GM18520 (cell line): ENCODE results near the gene ZNF431.
"Not testable (repeated sequence)": the region's sequence is repeated elsewhere in the genome, so short reads cannot be mapped to it uniquely, and the experiment has no call there.

Source experiments
- ATAC-seq: cut with Tn5 transposase; IDR thresholded peaks from one replicate; pipeline ENCODE4 v1.9.1; 2021; ENCODE audit not compliant: unreplicated experiment

ZNF431 gene

DNA sequence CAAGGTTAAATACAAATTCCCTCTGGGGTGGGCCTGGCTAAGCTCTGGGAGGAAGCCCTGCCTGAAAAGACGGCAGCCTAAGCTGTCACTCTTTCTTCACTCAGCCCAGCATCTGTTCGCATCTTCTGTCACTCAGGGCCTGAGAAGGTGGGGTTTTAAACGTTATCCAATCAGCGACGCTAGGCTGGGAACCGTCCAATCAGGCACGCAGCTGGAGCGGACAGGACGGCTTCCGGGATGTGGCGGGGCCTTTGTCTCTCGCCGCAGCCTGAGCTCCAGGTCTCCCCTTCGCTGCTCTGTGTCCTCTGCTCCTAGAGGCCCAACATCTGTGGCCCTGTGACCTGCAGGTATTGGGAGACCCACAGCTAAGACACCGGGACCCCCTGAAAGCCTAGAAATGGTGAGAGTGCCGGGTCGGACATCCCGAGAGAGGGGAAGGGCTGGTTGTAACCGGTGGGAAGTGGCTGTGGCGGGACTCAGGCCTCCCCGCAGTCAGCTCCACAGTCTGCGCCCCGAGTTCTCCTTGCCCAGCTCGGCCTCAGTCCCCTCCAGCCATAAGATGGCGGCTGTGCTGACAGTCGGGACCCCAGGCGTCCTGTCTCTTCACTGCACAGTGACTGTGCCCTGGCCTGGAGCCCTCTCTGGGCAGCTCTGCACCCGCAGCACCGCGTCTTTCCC is at the start of gene ZNF431:
TSS of gene ZNF431 (plus strand) at position 254 of the 678 bp plus-strand sequence. CDS start at position 398, 144 bp downstream.
- peak; percentile 99 for ATAC-seq

DNA sequence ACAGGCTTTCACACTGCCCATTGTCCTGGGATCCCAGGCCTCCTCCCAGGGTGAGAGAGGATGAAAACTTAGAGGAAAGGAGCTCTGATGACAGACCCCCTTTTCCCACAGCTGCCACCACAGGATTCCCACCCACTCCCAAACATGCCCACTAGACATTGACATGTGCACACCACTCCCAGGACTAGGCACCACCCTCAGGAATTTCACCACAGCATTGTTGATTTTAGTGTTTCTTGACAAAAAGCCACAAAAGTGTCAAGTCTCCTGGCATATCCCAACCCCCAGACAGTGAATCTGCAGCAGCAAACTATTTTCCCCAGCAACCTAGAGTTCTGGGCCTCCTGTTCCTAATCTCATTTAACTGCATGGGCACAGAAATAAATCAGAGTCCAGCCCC is 49.7 kb upstream of the ZNF431 start:
- no peak for ATAC-seq

DNA sequence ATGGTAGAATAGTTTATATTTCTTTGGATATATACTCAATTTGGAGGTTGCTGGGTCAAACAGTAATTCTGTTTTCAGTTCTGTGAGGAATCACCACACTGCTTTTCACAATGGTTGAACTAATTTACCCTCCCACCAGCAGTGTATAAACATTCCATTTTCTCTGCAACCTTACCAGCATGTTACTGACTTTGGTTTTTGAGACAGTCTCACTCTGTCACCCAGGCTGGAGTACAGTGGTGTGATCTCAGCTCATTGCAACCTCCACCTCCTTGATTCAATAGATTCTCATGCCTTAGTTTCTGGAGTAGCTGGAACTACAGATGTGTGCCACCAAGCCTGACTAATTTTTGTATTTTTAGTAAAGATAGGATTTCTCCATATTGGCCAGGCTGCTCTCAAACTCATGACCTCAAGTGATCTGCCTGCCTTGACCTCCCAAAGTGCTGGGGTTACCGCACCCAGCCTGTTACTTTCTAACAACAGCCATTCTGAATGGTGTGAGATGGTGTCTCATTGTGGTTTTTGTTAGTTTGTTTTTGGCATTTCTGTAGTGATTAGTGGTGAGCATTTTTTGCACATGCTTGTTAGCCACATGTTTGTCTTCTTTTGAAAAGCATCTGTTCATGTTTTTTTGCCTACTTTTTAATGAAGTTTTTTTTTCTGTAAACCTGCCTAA is 47.4 kb upstream of the ZNF431 start:
- no peak for ATAC-seq

DNA sequence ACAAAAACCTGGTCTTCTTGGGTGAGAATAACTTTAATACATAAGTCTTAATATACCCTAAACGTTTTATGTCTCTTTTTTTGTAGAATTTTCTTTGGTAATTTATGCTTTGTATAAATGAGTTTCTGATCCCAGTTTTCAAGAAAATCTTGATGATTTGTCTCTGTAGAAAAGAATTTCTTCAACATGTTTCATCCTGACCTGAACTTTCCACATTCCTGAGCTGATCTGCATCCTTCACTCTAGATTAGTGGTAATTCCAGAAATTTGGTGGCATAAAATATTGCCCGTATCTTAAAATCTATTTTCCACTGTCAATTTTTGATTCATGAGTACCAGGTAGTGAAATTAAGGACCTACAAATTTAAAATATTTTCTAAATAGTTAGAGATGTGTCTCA is 43.5 kb upstream of the ZNF431 start:
- ATAC-seq: no peak

DNA sequence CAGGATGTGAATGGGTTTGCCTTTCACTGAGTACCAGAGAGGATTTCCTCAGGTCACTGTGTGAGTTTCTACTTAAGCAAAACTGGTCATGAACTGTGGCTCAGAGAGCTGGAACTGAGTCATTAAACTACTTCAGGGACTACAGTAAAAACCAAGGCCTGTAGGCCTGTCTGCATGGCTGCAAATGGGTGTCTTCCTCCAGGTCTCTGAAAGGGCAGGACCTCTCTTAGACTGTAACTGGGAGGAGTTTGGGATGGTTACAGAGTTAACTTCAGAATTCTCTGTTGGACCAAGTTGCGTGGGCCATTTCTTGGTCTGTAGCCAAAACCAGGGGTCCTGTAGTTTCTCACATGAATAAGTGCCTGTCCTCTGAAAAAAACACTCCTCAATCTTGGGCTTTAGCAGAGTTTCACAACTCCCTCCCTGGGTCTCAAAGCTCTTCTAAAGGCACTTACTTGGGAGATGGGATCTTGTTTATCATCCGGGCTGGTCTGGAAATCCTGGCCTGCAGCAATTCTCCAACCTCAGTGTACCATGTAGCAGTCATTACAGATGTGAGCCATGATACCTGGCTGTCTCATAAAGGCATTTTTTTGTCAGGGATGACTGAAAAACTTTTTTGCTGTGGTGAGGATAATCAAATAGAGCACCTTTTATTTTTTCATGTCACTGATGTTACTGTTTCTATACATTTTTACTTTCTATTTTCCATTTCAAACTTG is 40.2 kb upstream of the ZNF431 start:
- no peak for ATAC-seq

DNA sequence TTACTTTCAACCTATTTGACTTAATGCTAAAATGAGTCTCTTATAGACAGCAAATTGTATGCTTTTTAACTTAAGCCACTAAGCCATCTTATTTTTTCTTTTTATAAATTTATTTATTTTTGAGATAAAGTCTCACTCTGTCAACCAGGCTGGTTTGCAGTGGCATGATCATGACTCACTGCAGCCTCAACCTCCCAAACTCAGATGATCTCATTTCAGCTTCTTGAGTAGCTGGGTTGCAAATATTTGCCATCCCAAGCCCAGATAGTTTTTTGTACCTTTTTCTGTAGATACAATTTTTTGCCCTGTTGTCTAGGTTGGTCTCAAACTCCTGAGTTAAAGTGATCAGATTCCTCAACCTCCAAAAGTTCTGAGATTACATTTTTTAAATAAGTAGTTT is 32.7 kb upstream of the ZNF431 start:
- no peak for ATAC-seq

DNA sequence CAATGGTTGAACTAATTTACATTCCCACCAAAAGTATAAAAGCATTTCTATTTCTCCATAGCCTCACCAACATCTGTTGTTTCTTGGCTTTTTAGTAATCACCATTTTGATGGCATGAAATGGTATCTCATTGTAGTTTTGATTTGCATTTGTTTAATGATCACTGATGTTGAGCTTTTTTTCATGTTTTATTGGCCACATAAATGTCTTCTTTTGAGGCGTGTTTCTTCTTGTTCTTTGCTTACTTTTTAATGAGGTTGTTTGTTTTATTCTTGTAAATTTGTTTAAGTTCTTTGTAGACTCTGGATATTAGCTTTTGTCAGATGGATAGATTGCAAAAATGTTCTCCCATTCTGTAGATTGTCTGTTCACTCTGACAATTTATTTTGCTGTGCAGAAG is 31.7 kb upstream of the ZNF431 start:
- no peak for ATAC-seq

DNA sequence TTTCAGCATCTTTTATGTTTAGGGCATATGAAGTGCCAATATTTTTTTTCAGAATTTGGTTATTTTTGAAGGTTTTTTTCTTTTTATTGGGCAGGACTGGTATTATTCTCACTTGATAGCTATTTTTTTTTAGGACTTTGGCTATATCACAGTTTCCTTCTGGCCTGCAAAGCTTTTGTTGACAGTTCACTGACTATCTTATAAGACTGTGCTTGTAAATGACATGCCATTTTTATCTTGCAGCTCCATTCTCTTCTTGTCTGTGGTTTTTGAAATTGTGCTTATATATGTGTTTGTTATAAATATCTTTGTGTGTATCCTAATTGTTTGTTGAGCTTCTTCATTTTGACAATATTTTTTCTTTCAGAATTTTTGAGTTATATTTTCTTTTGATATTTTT is 26.4 kb upstream of the ZNF431 start:
- ATAC-seq: no peak

DNA sequence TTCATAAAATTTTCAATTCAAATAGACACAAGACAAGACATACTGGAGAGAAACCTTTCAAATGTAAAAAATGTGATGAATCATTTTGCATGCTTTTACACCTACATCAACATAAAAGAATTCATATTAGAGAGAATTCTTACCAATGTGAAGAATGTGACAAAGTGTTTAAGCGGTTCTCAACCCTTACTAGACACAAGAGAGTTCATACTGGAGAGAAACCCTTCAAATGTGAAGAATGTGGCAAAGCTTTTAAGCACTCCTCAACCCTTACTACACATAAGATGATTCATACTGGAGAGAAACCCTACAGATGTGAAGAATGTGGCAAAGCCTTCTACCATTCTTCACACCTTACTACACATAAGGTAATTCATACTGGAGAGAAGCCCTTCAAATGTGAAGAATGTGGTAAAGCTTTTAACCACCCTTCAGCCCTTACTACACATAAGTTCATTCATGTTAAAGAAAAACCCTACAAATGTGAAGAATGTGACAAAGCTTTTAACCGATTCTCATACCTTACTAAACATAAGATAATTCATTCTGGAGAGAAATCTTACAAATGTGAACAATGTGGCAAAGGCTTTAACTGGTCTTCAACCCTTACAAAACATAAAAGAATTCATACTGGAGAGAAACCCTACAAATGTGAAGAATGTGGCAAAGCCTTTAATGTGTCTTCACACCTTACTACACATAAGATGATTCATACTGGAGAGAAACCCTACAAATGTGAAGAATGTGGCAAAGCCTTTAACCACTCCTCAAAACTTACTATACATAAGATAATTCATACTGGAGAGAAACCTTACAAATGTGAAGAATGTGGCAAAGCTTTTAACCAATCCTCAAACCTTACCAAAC is 24.6 kb upstream of the ZNF431 start:
- ATAC-seq: no peak

DNA sequence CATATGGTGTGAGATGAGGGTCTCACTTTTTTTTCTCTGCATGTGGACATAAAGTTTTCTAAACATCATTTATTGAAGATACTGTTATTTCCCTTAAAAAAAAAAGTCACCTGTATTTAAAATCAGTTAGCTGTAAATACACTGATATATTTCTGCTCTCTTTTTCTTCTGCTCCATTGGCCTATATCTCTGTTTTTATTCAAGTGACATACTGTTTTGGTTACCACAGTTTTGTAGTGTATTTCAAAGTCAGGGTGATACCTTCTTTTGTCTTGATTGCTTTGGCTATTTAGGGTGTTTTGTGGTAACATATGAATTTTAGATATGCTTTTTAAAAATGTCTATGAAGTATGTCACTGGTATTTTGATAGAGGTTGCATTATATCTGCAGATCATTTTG is 15.8 kb upstream of the ZNF431 start:
- ATAC-seq: no peak

DNA sequence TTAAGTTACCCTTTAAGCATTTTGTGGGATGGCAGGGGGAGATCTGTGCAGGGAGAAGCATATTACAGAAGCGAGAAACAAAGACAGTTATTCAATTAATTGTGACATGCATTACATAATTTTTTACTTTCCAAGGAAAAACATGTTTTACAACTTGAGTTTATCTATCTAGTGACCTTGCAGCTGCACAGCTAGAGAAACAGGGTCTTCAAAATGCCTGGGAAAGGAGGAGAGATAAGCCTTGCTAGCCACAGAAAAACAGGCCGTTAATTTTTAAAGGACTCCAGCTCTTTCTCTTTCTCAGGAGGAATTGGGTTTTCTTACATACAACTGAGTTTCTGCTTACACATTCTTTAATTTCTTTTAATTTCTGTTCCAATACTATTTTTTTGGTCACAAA is 14.8 kb upstream of the ZNF431 start:
- ATAC-seq: no peak

DNA sequence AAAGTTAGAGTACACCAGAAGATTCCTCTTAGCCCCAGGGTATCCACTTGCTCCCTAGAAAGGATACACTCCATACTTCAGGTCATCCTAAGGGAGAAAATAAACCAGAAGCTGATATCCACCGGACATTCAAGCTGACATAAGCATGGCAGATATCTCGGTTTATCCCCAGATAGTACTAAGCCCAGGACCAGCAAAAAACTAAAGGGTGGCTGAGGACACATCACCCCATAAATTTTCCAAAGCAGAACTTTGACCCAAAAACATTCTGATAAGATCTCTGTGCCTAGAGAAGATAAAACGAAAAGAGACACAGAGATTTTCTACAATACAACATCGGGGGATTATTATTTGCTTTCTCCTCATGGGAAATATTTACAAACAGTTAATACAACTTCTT is 13.9 kb upstream of the ZNF431 start:
- ATAC-seq: no peak

DNA sequence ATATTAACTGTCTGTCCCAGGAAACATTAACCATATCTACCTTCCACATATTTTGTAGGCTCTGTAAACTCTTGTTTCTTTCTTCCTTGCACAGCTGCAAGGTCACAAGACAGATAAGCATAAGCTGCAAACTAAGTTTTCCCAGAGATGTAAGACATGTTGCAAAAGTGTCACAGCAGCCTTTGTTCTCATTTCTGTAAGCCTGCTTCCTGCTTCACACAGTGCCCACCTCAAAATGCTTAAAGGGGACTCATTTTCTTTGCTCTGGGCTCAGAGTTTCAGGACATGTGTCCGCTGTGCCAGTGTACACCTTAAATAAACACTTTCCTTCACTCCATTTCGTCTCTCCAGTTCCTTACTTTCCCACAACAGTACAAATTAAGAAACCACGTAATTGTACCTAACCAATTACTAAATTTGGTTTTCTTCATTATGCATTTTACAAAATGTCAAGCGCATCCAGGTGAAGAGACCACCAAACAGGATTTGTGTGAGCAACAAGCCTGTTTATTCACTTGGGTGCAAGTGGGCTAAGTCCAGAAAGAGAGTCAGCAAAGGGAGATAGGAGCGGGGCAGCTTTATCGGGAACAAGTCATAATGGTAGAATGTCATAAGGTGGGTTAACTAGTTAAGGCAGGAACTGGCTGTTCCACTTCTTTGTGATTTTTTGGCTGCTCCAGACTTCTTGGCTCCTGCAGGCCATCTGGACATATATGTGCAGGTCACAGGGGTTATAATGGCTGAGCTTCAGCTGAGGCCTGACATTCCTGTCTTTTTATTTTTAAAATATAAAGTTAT is 12.7 kb upstream of the ZNF431 start:
- ATAC-seq: no peak

DNA sequence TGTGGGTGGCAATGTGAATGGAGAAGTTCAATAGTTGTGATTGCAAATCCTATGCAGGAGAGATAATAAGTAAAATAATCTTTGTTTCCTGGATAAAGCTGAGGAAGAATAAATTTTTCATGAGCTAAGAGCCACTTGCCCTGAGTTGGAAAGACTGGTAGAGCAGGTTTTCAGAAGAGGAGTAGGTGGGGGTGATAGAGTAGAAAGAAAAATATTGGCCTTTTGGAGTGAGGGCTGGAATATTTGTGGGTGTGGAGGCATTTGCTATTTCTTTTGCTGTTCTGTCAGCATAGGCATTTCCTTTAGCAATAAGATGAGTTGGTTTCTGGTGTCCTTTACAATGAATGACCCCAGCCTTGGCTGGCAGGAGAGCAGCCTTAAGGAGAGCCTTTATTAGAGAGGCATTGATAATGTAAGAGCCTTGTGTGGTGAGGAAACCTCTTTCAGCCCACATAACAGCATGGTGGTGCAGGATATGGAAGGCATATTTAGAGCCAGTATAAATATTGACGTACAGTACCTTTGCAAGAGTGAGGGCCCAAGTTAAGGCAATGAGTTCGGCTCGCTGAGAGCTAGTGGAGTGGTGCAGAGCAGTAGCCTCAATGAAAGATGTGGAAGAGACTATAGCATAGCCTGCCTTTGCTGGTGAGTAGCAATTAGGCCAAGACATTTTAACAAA is 11.6 kb upstream of the ZNF431 start:
- no peak for ATAC-seq

DNA sequence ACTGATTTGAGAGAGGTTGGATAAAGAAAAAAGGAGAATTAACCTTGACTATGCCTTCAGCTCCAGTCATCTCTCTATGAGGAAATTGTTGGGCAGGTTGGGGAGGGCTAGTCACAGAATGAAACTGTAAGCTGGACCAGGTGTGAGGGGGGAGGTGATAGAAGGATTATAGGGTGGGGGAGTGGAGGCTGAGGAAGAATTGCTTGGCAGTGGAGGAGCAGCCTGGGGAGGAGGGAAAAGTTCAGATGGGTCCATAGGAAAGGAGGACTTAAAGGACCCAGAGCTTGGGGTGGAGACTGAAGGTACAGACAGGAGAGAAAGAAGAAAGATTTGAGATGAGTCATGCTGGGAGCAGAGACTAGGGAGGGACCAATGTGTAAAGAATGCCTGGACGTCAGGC is 8.2 kb upstream of the ZNF431 start:
- no peak for ATAC-seq

DNA sequence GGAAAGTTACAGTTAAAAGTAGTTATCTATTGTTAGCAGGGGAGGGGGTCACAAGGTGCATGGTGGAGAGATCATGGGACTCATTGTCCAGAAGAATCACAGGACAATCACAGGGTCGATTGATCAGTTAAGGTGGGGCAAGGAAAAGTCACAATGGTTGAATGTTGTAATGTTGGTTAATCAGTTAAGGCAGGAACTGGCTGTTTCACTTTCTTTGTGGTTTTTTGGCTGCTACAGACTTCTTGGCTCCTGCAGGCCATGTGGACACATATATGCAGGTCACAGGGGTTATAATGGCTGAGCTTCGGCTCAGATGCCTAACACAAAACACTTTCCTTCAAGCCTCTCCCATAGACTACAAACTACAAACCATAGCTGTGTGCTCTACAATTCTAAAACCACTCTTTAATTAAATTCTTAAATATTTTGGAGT is 6.9 kb upstream of the ZNF431 start:
- ATAC-seq: no peak

DNA sequence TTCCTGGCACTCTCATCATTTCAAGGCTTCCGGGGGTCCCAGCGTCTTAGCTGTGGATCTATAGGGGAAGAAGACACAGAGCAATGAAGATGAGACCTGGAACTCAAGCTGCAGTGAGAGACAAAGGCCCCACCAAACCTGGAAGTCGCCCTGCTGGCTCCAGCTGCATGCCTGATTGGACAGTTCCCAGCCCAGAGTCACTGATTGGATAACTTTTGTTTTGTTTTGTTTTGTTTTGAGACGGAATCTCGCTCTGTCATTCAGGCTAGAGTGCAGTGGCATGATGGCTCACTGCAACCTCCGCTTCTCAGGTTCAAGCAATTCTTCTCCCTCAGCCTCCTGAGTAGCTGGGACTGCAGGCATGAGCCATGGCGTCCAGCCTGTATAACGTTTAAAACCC is 6.4 kb upstream of the ZNF431 start:
- ATAC-seq: no peak

DNA sequence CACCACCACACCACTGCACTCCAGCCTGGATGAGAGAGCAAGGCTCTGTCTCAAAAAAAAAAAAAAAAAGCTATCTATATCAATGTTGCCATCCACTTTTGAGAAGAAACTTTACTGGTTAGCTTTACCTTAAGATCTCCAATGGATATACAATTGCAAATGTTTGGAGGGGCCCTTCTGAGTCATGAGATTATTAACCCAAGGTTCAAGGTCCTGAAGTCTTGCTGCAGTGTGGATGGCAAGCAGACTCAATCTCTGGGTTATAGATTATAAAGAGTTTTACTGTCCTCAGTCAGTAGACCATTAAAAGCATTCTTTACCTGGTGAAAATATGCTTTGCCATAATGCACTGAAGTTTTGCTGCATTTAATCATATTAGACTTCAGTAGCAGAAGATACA is 3.7 kb upstream of the ZNF431 start:
- ATAC-seq: no peak

DNA sequence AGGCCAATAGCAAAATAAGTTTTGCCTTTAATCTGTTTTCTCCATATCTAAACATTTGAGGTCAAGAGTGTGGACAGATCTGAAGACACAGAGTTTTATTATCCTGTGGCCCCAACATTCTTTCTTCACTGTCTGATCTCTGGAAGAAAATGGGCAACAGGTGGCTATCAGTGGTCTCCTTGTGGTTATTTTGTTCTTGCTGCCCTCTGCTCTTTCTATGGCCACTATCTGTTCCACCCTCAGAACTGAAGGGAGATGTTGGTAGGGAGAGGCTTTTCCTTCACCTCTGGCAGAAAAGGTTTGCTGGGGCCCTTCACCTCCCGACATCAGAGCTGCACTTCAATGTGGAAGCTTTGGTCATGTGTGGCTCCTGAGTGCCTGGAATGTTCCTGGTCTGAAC is 834 bp upstream of the ZNF431 start:
- not testable (repeated sequence) for ATAC-seq

DNA sequence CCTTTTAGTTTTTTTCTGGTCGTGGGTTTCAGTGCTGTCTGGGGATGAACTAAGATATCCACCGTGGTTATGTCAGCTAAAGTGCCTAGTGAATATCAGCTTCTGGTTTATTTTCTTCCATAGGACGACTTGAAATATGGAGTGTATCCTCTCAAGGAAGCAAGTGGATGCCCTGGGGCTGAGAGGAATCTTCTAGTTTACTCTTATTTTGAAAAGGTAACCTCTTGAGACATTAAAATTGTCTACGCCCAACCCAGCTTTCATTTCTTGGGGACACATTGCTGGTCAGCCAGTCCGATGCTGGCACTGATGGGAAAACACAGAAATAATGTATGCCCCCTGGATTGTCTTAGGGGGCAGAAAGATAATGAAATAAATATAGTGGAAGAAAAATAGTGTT is 1.6 kb downstream of the ZNF431 start:
- ATAC-seq: no peak
